DOHH2 (cell line): ENCODE data around the gene GREB1L.
A peak's percentile ranks its signal among the peaks of the same experiment; 100 is the strongest.

Experiments
- H3F3A ChIP-seq: fragments of 200-600 bp; sonication (generic), shearing (Covaris generic); 2 replicates; pipeline ENCODE4 v1.6.0; 2016; ENCODE audit warnings: antibody characterized with exemption, mild to moderate bottlenecking; ENCODE audit not compliant: control insufficient read depth, insufficient read depth
- H3K27ac ChIP-seq: fragments of 200-600 bp; sonication (generic); 2 replicates; pipeline ENCODE4 v1.5.1; 2014; ENCODE audit warnings: low read depth, mild to moderate bottlenecking, low read length, moderate library complexity
- H3K27me3 ChIP-seq: fragments of 200-600 bp; sonication (generic); 2 replicates; pipeline ENCODE4 v1.6.1; 2014; ENCODE audit warnings: mild to moderate bottlenecking, low read length, mixed read lengths; ENCODE audit not compliant: control insufficient read depth
- H3K36me3 ChIP-seq: fragments of 200-600 bp; sonication (generic); 2 replicates; pipeline ENCODE4 v1.6.1; 2014; ENCODE audit warnings: mild to moderate bottlenecking, low read length, moderate library complexity, mixed read lengths; ENCODE audit not compliant: control insufficient read depth
- H3K4me1 ChIP-seq: fragments of 200-600 bp; sonication (generic); 2 replicates; pipeline ENCODE4 v1.6.1; 2014; ENCODE audit warnings: mild to moderate bottlenecking, low read length, mixed read lengths; ENCODE audit not compliant: control insufficient read depth
- H3K4me2 ChIP-seq: fragments of 200-600 bp; sonication (generic); 2 replicates; pipeline ENCODE4 v1.6.0; 2014; ENCODE audit warnings: mild to moderate bottlenecking, low read length, moderate library complexity
- H3K4me3 ChIP-seq: fragments of 200-600 bp; sonication (generic); 2 replicates; pipeline ENCODE4 v1.5.1; 2014; ENCODE audit warnings: mild to moderate bottlenecking, low read length, mixed read lengths
- H3K79me2 ChIP-seq: fragments of 200-600 bp; sonication (generic); 2 replicates; pipeline ENCODE4 v1.6.1; 2014; ENCODE audit warnings: mild to moderate bottlenecking, low read length, mixed read lengths; ENCODE audit not compliant: control insufficient read depth
- H3K9me2 ChIP-seq: fragments of 200-600 bp; sonication (generic); replicated peaks from 2 replicates; pipeline ENCODE4 v1.6.1; 2014; ENCODE audit warnings: mild to moderate bottlenecking, low read length, mixed read lengths; ENCODE audit not compliant: control insufficient read depth
- H3K9me3 ChIP-seq: fragments of 200-600 bp; sonication (generic); 2 replicates; pipeline ENCODE4 v1.6.1; 2014; ENCODE audit warnings: antibody characterized with exemption, low read length, mixed read lengths; ENCODE audit not compliant: control insufficient read depth, insufficient read depth
- H4K20me1 ChIP-seq: fragments of 200-600 bp; sonication (generic); 2 replicates; pipeline ENCODE4 v1.6.0; 2014; ENCODE audit warnings: low read depth, mild to moderate bottlenecking, antibody characterized with exemption, low read length, moderate library complexity; ENCODE audit not compliant: control insufficient read depth, insufficient read depth
- EZH2phosphoT487 ChIP-seq: fragments of 200-600 bp; sonication (generic); IDR thresholded peaks from 2 replicates; pipeline ENCODE4 v1.6.1; 2017; ENCODE audit warnings: borderline replicate concordance, mild to moderate bottlenecking, antibody characterized with exemption, low read length, moderate library complexity, mixed read lengths
- TF ChIP-seq, protein P1 (sequence below): fragments of 200-600 bp; sonication (generic); IDR thresholded peaks from one replicate; pipeline ENCODE4 v1.5.1; 2014; ENCODE audit warnings: antibody characterized with exemption, mild to moderate bottlenecking, low read depth, low read length; ENCODE audit not compliant: poor library complexity, severe bottlenecking

Gene GREB1L

DNA sequence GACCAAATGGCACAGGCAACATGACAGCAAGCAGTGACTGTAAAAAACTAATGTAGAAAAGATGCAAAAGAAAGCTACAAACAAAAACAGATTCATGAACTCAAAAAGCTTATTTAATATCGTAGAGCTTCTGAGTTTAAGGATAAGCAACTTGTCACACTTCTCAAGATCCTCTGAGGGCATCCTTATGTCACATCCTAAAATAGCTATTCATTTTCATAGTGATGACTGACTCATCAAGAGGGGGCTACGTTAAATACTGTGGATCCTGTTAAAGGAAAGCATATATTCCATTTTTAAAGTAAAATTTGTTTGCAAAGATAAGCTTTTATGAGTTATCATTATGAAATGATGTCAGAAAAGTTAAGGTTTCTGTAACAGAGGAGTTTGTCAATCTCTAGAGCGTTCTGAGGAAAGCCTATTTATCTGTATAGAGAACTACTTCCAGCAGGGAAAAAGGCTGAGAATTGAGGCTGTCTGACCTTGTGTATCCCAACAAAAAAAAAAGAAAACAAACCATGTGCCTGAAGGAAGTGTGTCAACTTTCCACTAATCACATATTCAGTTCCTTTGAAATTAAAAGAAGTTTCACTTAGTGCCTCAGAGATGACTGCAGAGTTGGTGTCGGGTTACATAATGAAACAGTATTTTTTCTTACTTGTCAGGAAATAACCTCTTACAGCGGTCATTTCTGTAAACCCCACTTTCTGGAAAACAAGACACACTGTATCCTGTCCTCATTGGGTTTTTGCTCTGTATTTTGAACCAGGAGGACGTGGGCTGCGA is 243.0 kb downstream of the GREB1L start:
- H3K27ac ChIP-seq: no peak overlapping the region
- H3K4me2 ChIP-seq: no peak overlapping the region
- no peaks in the 10 kb centered on the region for H3K9me3 ChIP-seq
- H3K4me1 ChIP-seq: no peaks in the 10 kb centered on the region
- H3K79me2 ChIP-seq: no peaks in the 10 kb centered on the region
- H3K36me3 ChIP-seq: no peaks in the 10 kb centered on the region
- H4K20me1 ChIP-seq: no peaks in the 10 kb centered on the region
- H3K9me2 ChIP-seq: no peaks in the 10 kb centered on the region
- no peaks in the 10 kb centered on the region for H3K27me3 ChIP-seq
- H3K4me3 ChIP-seq: no peak overlapping the region
- no peaks in the 10 kb centered on the region for H3F3A ChIP-seq
- TF ChIP-seq, protein P1, sequence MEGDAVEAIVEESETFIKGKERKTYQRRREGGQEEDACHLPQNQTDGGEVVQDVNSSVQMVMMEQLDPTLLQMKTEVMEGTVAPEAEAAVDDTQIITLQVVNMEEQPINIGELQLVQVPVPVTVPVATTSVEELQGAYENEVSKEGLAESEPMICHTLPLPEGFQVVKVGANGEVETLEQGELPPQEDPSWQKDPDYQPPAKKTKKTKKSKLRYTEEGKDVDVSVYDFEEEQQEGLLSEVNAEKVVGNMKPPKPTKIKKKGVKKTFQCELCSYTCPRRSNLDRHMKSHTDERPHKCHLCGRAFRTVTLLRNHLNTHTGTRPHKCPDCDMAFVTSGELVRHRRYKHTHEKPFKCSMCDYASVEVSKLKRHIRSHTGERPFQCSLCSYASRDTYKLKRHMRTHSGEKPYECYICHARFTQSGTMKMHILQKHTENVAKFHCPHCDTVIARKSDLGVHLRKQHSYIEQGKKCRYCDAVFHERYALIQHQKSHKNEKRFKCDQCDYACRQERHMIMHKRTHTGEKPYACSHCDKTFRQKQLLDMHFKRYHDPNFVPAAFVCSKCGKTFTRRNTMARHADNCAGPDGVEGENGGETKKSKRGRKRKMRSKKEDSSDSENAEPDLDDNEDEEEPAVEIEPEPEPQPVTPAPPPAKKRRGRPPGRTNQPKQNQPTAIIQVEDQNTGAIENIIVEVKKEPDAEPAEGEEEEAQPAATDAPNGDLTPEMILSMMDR: no peak
- TF ChIP-seq EZH2phosphoT487: no peak

DNA sequence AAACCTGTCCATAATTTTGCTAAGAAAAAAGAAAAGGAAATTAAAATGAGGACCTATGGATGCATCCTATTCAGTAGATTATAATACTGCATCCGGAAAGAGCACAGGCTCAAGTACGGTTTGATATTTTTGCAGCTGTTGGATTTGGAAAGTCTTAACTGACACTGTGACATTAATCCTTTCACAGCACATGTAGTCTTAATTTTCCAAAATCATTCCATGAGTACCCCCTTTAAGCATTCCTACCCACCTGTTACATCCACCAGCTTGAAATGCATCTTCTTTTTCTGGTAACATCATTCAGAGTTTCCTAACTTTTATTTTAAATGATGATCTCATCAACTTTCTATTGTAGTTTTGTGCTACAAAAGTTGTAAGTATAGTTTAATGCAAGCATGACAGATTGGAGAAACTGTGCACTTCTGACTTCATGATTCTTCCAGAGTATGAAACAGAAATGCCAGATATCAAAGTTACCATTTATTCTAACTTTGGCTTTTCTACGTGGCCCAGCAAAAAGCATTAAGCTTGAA is 244.9 kb downstream of the GREB1L start:
- no peaks in the 10 kb centered on the region for H3F3A ChIP-seq
- no peaks in the 10 kb centered on the region for H3K27me3 ChIP-seq
- H3K9me3 ChIP-seq: no peaks in the 10 kb centered on the region
- no peak overlapping the region for H3K4me2 ChIP-seq
- H3K27ac ChIP-seq: no peak overlapping the region
- H3K4me3 ChIP-seq: no peak overlapping the region
- H3K4me1 ChIP-seq: peaks cover 8% of the 10 kb centered on the region
- no peaks in the 10 kb centered on the region for H4K20me1 ChIP-seq
- no peaks in the 10 kb centered on the region for H3K79me2 ChIP-seq
- no peaks in the 10 kb centered on the region for H3K36me3 ChIP-seq
- TF ChIP-seq, protein P1: no peak
- TF ChIP-seq EZH2phosphoT487: no peak
- H3K9me2 ChIP-seq: no peaks in the 10 kb centered on the region

DNA sequence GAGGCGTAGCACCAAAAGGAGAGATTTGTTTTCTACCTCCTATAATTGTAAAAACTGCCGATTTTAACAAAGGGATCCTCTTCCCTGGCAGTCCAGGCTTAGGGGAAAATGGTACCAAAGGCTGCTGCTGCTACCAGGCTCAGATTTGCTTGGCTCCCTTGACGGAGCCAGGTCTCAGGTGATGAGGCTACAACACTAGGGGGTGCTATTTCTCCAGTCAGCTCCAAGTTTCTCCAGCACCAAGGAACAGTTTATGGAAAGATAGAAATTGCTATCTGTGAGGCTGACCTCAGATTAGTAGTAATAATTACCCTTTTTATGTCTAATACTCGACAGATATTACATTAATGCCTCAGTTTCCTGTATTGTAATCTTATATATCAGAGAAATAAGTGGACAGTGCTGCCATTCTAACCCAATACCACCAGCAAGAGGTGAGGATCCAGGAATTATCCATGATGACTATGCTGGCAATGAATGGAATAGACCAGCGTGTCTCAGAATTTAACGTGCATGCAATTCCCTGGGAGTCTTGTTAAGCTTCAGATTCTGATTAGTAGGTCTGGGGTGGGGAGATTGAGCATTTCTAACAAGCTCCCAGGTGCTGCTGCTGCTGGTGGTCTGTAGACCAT is 247.2 kb downstream of the GREB1L start:
- Histone ChIP-seq H3K4me1 (peaks cover 8% of the 10 kb centered on the region), H3K4me3 (no peak overlapping the region), H3K79me2 (no peaks in the 10 kb centered on the region), H4K20me1 (no peaks in the 10 kb centered on the region), H3K36me3 (no peaks in the 10 kb centered on the region), H3K27ac (no peak overlapping the region), H3F3A (no peaks in the 10 kb centered on the region), H3K4me2 (no peak overlapping the region), H3K9me2 (no peaks in the 10 kb centered on the region), H3K9me3 (no peaks in the 10 kb centered on the region), H3K27me3 (no peaks in the 10 kb centered on the region)
- TF ChIP-seq EZH2phosphoT487: no peak
- TF ChIP-seq, protein P1: peak; percentile 82
